Type B pancreatic cell (in vitro differentiated cells): Measurements from ENCODE around the gene TAF15. TPM values are rescaled to one million over a fixed set of nuclear protein-coding genes. Genes with fewer than 3 reads are reported as not detected.

Experiments used
- DNase-seq: peaks from one replicate; pipeline ENCODE4 v3.0.0; 2021; ENCODE audit warnings: mixed read lengths; ENCODE audit not compliant: unreplicated experiment; ENCODE audit errors: extremely low spot score
- H3K27ac Mint-ChIP-seq: 2 replicates; pipeline ENCODE4 v1.8.0; 2021; ENCODE audit warnings: mild to moderate bottlenecking, mixed read lengths
- H3K27me3 Mint-ChIP-seq: 2 replicates; pipeline ENCODE4 v1.8.0; 2021; ENCODE audit warnings: mixed read lengths
- H3K36me3 Mint-ChIP-seq: 2 replicates; pipeline ENCODE4 v1.8.0; 2021; ENCODE audit warnings: mixed read lengths
- H3K4me1 Mint-ChIP-seq: one replicate; pipeline ENCODE4 v1.8.0; 2021; ENCODE audit warnings: mixed read lengths; ENCODE audit not compliant: unreplicated experiment
- H3K4me3 Mint-ChIP-seq: 2 replicates; pipeline ENCODE4 v1.8.0; 2021; ENCODE audit warnings: mild to moderate bottlenecking, mixed read lengths
- H3K9me3 Mint-ChIP-seq: 2 replicates; pipeline ENCODE4 v1.8.0; 2021; ENCODE audit warnings: mixed read lengths
- CTCF ChIP-seq: fragments of 200-600 bp; sonication (generic); conservative IDR thresholded peaks from 2 replicates; pipeline ENCODE4 v1.5.0; 2021; ENCODE audit warnings: antibody characterized with exemption, mild to moderate bottlenecking
- total RNA-seq: library from RNA; stranded (reverse); gene quantifications from 2 replicates; pipeline ENCODE4 v1.2.1, GENCODE V29; 2021; ENCODE audit warnings: low replicate concordance

Gene TAF15
- total RNA-seq, 1 donor from 2014 or later = 223 TPM

GRCh38 chr17:35894206-35894605 is 84.9 kb downstream of the TAF15 start:
- no peaks in the 10 kb centered on the region for H3K36me3 Mint-ChIP-seq
- no peaks in the 10 kb centered on the region for H3K9me3 Mint-ChIP-seq
- H3K4me1 Mint-ChIP-seq = peaks cover 30% of the 10 kb centered on the region
- no peaks in the 10 kb centered on the region for H3K27me3 Mint-ChIP-seq
- no peak for TF ChIP-seq CTCF
- no peak overlapping the region for H3K27ac Mint-ChIP-seq
- no peak for DNase-seq
- H3K4me3 Mint-ChIP-seq = no peak overlapping the region

- H3K4me1 Mint-ChIP-seq = peaks cover 30% of the 10 kb centered on the region
- peaks cover 3% of the 10 kb centered on the region for H3K27me3 Mint-ChIP-seq
- no peak overlapping the region for H3K27ac Mint-ChIP-seq
- no peaks in the 10 kb centered on the region for H3K9me3 Mint-ChIP-seq
- DNase-seq = no peak
- no peak overlapping the region for H3K4me3 Mint-ChIP-seq
- TF ChIP-seq CTCF = no peak
- no peaks in the 10 kb centered on the region for H3K36me3 Mint-ChIP-seq
Observed at GRCh38 chr17:35895636-35896587, 86.6 kb downstream of the TAF15 start.

Other genes starting within 250 kb of the TAF15 start
- not detected in 2 replicates for gene SLFN14, start 248.7 kb upstream of the TAF15 start, total RNA-seq
- 6.9 and 7.7 TPM in 2 replicates for gene PEX12, start 230.9 kb upstream of the TAF15 start, total RNA-seq
- 120 and 165 TPM in 2 replicates for gene AP2B1, start 222.2 kb upstream of the TAF15 start, total RNA-seq
- gene RASL10B, start 77.8 kb upstream of the TAF15 start, total RNA-seq = 6.4 and 29.4 TPM in 2 replicates
- 0.22 TPM in 1 of 2 replicates, not detected in the other for gene GAS2L2, start 56.2 kb upstream of the TAF15 start, total RNA-seq
- gene C17orf50, start 48.6 kb upstream of the TAF15 start, total RNA-seq = not detected in 2 replicates
- 0.97 and 1.8 TPM in 2 replicates for gene MMP28, start 13.8 kb upstream of the TAF15 start, total RNA-seq
- not detected in 2 replicates for gene HEATR9, start 59.4 kb downstream of the TAF15 start, total RNA-seq
- 1.1 TPM in 1 of 2 replicates, not detected in the other for gene CCL5, start 70.9 kb downstream of the TAF15 start, total RNA-seq
- 3.9 and 4.4 TPM in 2 replicates for gene RDM1, start 121.3 kb downstream of the TAF15 start, total RNA-seq
- not detected in 2 replicates for gene LYZL6, start 134.2 kb downstream of the TAF15 start, total RNA-seq
- not detected in 2 replicates for gene CCL16, start 172.0 kb downstream of the TAF15 start, total RNA-seq
- gene CCL14, start 177.2 kb downstream of the TAF15 start, total RNA-seq = not detected in 2 replicates
- 2.0 and 5.0 TPM in 2 replicates for gene CCL15, start 192.1 kb downstream of the TAF15 start, total RNA-seq
- gene CCL23, start 208.5 kb downstream of the TAF15 start, total RNA-seq = not detected in 2 replicates